ENCODE measurements around the gene IGF2BP2.

GRCh38 chr3:185727873-185728272 lies 97.0 kb downstream of the IGF2BP2 start:
- TF ChIP-seq ZNF232 (CRISPR knock-in tag; IDR thresholded peaks at IDR 0.05) (no peak), GABPA (tag; conservative IDR thresholded peaks at IDR 0.05; ENCODE audit: low read depth) (no peak), ZNF311 (CRISPR knock-in tag; IDR thresholded peaks at IDR 0.05) (no peak), RCOR1 (IDR thresholded peaks at IDR 0.05; ENCODE audit: borderline replicate concordance in 1 of 2, low read depth in 2 of 2, low read length in 2 of 2) (no peak), FOXM1 (IDR thresholded peaks at IDR 0.05; ENCODE audit: low read depth) (no peak), FOXM1 (CRISPR knock-in tag; IDR thresholded peaks at IDR 0.05; ENCODE audit: low read depth) (no peak), CTCF (IDR thresholded peaks at IDR 0.05 in 2 of 3, conservative IDR thresholded peaks at IDR 0.05 in 1 of 3; ENCODE audit: insufficient read depth in 2 of 3, low read depth in 1 of 3, low read length in 3 of 3) (no peak), ZFP1 (CRISPR knock-in tag; IDR thresholded peaks at IDR 0.05) (no peak), SIN3A (IDR thresholded peaks at IDR 0.05; ENCODE audit: borderline replicate concordance in 2 of 2, control insufficient read depth in 1 of 2, low read depth in 2 of 2, low read length in 2 of 2) (no peak), MBD1 (CRISPR knock-in tag; IDR thresholded peaks at IDR 0.05) (no peak), HINFP (tag; conservative IDR thresholded peaks at IDR 0.05; ENCODE audit: low read depth) (no peak), TOE1 (IDR thresholded peaks at IDR 0.05; ENCODE audit: borderline replicate concordance) (no peak), TOE1 (CRISPR knock-in tag; IDR thresholded peaks at IDR 0.05; ENCODE audit: borderline replicate concordance, low read depth) (no peak), ZNF324 (CRISPR knock-in tag; IDR thresholded peaks at IDR 0.05) (no peak), NONO (IDR thresholded peaks at IDR 0.05; ENCODE audit: low read depth in 2 of 2, low read length in 1 of 2) (no peak), MXI1 (IDR thresholded peaks at IDR 0.05; ENCODE audit: low read depth, low read length) (no peak)
